H9 (cell line): ENCODE measurements around the gene RAB3C. TPM values are rescaled to one million over a fixed set of nuclear protein-coding genes. Genes with fewer than 3 reads are reported as not detected.

Source experiments
- DNase-seq: peaks from one replicate; pipeline ENCODE4 v3.0.0-alpha.2; 2017
- H2AFZ ChIP-seq: one replicate; pipeline ENCODE4 v1.6.1; 2013; ENCODE audit warnings: mild to moderate bottlenecking, low read length, control low read depth, moderate library complexity
- H2AK5ac ChIP-seq: 2 replicates; pipeline ENCODE4 v1.6.1; 2013; ENCODE audit warnings: low read length, control low read depth, mixed read lengths; ENCODE audit not compliant: insufficient read length
- H2BK120ac ChIP-seq: one replicate; pipeline ENCODE4 v1.6.1; 2013; ENCODE audit warnings: low read depth, mild to moderate bottlenecking, low read length, control low read depth, inconsistent platforms; ENCODE audit not compliant: poor library complexity, severe bottlenecking
- H2BK12ac ChIP-seq: 2 replicates; pipeline ENCODE4 v1.6.1; 2013; ENCODE audit warnings: low read length, control low read depth, mixed read lengths, low read depth; ENCODE audit not compliant: insufficient read length
- H2BK15ac ChIP-seq: 2 replicates; pipeline ENCODE4 v1.6.1; 2013; ENCODE audit warnings: low read depth, low read length, control low read depth
- H2BK20ac ChIP-seq: one replicate; pipeline ENCODE4 v1.6.1; 2013; ENCODE audit warnings: low read depth, mild to moderate bottlenecking, low read length, control low read depth, inconsistent platforms; ENCODE audit not compliant: poor library complexity, severe bottlenecking
- H2BK5ac ChIP-seq: 2 replicates; pipeline ENCODE4 v1.6.1; 2013; ENCODE audit warnings: low read length, control low read depth, mixed read lengths; ENCODE audit not compliant: insufficient read length
- H3K14ac ChIP-seq: 2 replicates; pipeline ENCODE4 v1.6.1; 2013; ENCODE audit warnings: low read length, control low read depth; ENCODE audit not compliant: insufficient read depth
- H3K18ac ChIP-seq: 2 replicates; pipeline ENCODE4 v1.6.1; 2013; ENCODE audit warnings: low read depth, mild to moderate bottlenecking, mixed read lengths, low read length, control low read depth; ENCODE audit not compliant: insufficient read length
- H3K23ac ChIP-seq: 2 replicates; pipeline ENCODE4 v1.6.1; 2013; ENCODE audit warnings: low read length, control low read depth, mixed read lengths, low read depth; ENCODE audit not compliant: insufficient read length
- H3K23me2 ChIP-seq: 2 replicates; pipeline ENCODE4 v1.6.1; 2013; ENCODE audit warnings: low read depth, mild to moderate bottlenecking, mixed read lengths, low read length, control low read depth; ENCODE audit not compliant: insufficient read length, poor library complexity, severe bottlenecking
- H3K27ac ChIP-seq: 2 replicates; pipeline ENCODE4 v1.5.1; 2013; ENCODE audit warnings: low read length, control low read depth, mixed read lengths, low read depth; ENCODE audit not compliant: insufficient read length
- H3K27me3 ChIP-seq: 2 replicates; pipeline ENCODE4 v1.6.1; 2013; ENCODE audit warnings: low read length, control low read depth, inconsistent platforms; ENCODE audit not compliant: insufficient read depth
- H3K4ac ChIP-seq: 2 replicates; pipeline ENCODE4 v1.6.1; 2013; ENCODE audit warnings: low read depth, mild to moderate bottlenecking, control low read depth, inconsistent platforms, low read length, moderate library complexity
- H3K4me1 ChIP-seq: 2 replicates; pipeline ENCODE4 v1.6.1; 2013; ENCODE audit warnings: low read length, control low read depth, inconsistent platforms; ENCODE audit not compliant: insufficient read depth
- H3K4me2 ChIP-seq: 2 replicates; pipeline ENCODE4 v1.6.1; 2013; ENCODE audit warnings: low read length, control low read depth, mixed read lengths; ENCODE audit not compliant: insufficient read length, insufficient read depth
- H3K56ac ChIP-seq: 2 replicates; pipeline ENCODE4 v1.6.1; 2013; ENCODE audit warnings: low read depth, mild to moderate bottlenecking, mixed read lengths, low read length, control low read depth; ENCODE audit not compliant: insufficient read length
- H3K79me1 ChIP-seq: 2 replicates; pipeline ENCODE4 v1.6.1; 2013; ENCODE audit warnings: low read depth, mild to moderate bottlenecking, moderate library complexity, low read length, control low read depth, inconsistent platforms; ENCODE audit not compliant: insufficient read depth, poor library complexity, severe bottlenecking
- H3K79me2 ChIP-seq: 2 replicates; pipeline ENCODE4 v1.6.1; 2013; ENCODE audit warnings: low read length, control low read depth, inconsistent platforms; ENCODE audit not compliant: insufficient read depth
- H3K9ac ChIP-seq: 2 replicates; pipeline ENCODE4 v1.6.1; 2013; ENCODE audit warnings: low read length, control low read depth, mixed read lengths; ENCODE audit not compliant: insufficient read length; ENCODE audit errors: extremely low read depth
- H3K9me3 ChIP-seq: one replicate; pipeline ENCODE4 v1.6.1; 2013; ENCODE audit warnings: low read depth, low read length, inconsistent platforms; ENCODE audit not compliant: control insufficient read depth
- H3T11ph ChIP-seq: one replicate; pipeline ENCODE4 v1.6.1; 2013; ENCODE audit warnings: mild to moderate bottlenecking, low read length, control low read depth, inconsistent platforms
- H4K20me1 ChIP-seq: one replicate; pipeline ENCODE4 v1.6.1; 2013; ENCODE audit not compliant: control insufficient read depth, insufficient read length, insufficient read depth
- H4K5ac ChIP-seq: 2 replicates; pipeline ENCODE4 v1.6.1; 2013; ENCODE audit warnings: low read depth, mild to moderate bottlenecking, mixed read lengths, low read length, control low read depth; ENCODE audit not compliant: insufficient read length
- H4K8ac ChIP-seq: replicated peaks from 2 replicates; pipeline ENCODE4 v1.6.1; 2013; ENCODE audit warnings: low read length, control low read depth, mixed read lengths, low read depth; ENCODE audit not compliant: insufficient read length
- H4K91ac ChIP-seq: 2 replicates; pipeline ENCODE4 v1.6.1; 2013; ENCODE audit warnings: low read depth, mild to moderate bottlenecking, moderate library complexity, mixed read lengths, low read length, control low read depth; ENCODE audit not compliant: insufficient read length
- H3K27ac Mint-ChIP-seq, 3 experiments: 2 replicates in 2 of 3; 3 replicates in 1 of 3; pipeline ENCODE4 v1.8.0; 2020 to 2021; ENCODE audit warnings: mixed read lengths in 3 of 3, mild to moderate bottlenecking in 1 of 3, moderate library complexity in 1 of 3
- H3K27me3 Mint-ChIP-seq: 2 replicates; pipeline ENCODE4 v1.8.0; 2021; ENCODE audit warnings: low read depth, mild to moderate bottlenecking, moderate library complexity, mixed read lengths
- H3K36me3 Mint-ChIP-seq, 3 experiments: 2 replicates in 2 of 3; 3 replicates in 1 of 3; pipeline ENCODE4 v1.8.0; 2020 to 2021; ENCODE audit warnings: low read depth in 3 of 3, mixed read lengths in 3 of 3; ENCODE audit not compliant: insufficient read depth in 1 of 3
- H3K4me1 Mint-ChIP-seq, 2 experiments: 2 replicates each; pipeline ENCODE4 v1.8.0; 2020; ENCODE audit warnings: mixed read lengths in 2 of 2
- H3K4me3 Mint-ChIP-seq, 2 experiments: 2 replicates in 1 of 2; 3 replicates in 1 of 2; pipeline ENCODE4 v1.8.0; 2020 to 2021; ENCODE audit warnings: mild to moderate bottlenecking in 2 of 2, mixed read lengths in 2 of 2, moderate library complexity in 1 of 2
- H3K9me3 Mint-ChIP-seq, 2 experiments: 2 replicates in 1 of 2; 3 replicates in 1 of 2; pipeline ENCODE4 v1.8.0; 2020; ENCODE audit warnings: mild to moderate bottlenecking in 2 of 2, mixed read lengths in 2 of 2, moderate library complexity in 1 of 2
- CTCF ChIP-seq: fragments of 200-600 bp; sonication (generic); conservative IDR thresholded peaks from 3 replicates; pipeline ENCODE4 v1.8.0; 2021; ENCODE audit warnings: antibody characterized with exemption, mild to moderate bottlenecking
- whole genome bisulfite sequencing: extraction: QIAGEN DNeasy Blood & Tissue Kit; methylation state at CpG from one replicate; pipeline ENCODE4 v1.1.7; 2013; ENCODE audit warnings: missing lambda C conversion rate, low lambda C conversion rate, mixed read lengths; ENCODE audit not compliant: insufficient read length; ENCODE audit errors: extremely low coverage; 5-methylcytosine and 5-hydroxymethylcytosine counted together
- total RNA-seq: library from RNA; stranded (reverse); gene quantifications from 2 replicates; pipeline ENCODE4 v1.2.1, GENCODE V29; 2021

The RAB3C gene
- total RNA-seq, 1 experiment from 2014 or later = 16.3 TPM

- H2AK5ac ChIP-seq = no peak overlapping the region
- H3K4ac ChIP-seq = no peak overlapping the region
- no peak for TF ChIP-seq CTCF
- H2AFZ ChIP-seq = no peak overlapping the region
- no peak for DNase-seq
- no peak overlapping the region for H2BK20ac ChIP-seq
- Mint-ChIP-seq H3K9me3 (peaks cover 0 to 2% of the 10 kb centered on the region in 2 experiments; a peak in 2 of 5 replicates), H3K4me1 (no peaks in the 10 kb centered on the region), H3K27me3 (no peaks in the 10 kb centered on the region), H3K27ac (no peak overlapping the region), H3K36me3 (no peaks in the 10 kb centered on the region; a peak in 1 of 7 replicates), H3K4me3 (no peak overlapping the region)
- H2BK12ac ChIP-seq = no peak overlapping the region
- no peaks in the 10 kb centered on the region for H3K27me3 ChIP-seq
- H3K79me1 ChIP-seq = no peaks in the 10 kb centered on the region
- H4K20me1 ChIP-seq = no peaks in the 10 kb centered on the region
- H3K56ac ChIP-seq = no peak overlapping the region
- no peak overlapping the region for H3T11ph ChIP-seq
- H4K8ac ChIP-seq = no peak overlapping the region
- no peak overlapping the region for H4K91ac ChIP-seq
- no peak overlapping the region for H3K14ac ChIP-seq
- no peak overlapping the region for H4K5ac ChIP-seq
- no peak overlapping the region for H3K23ac ChIP-seq
- H3K9me3 ChIP-seq = no peaks in the 10 kb centered on the region
- no CpG with 5 or more reads among the region's 3 CpGs for WGBS
- H3K79me2 ChIP-seq = no peaks in the 10 kb centered on the region
- no peak overlapping the region for H2BK120ac ChIP-seq
- no peak overlapping the region for H2BK5ac ChIP-seq
- no peak overlapping the region for H3K18ac ChIP-seq
- no peaks in the 10 kb centered on the region for H3K4me1 ChIP-seq
- H3K9ac ChIP-seq = no peak overlapping the region
- H3K23me2 ChIP-seq = no peaks in the 10 kb centered on the region
- H3K4me2 ChIP-seq = no peak overlapping the region
- H3K27ac ChIP-seq = no peak overlapping the region
- H2BK15ac ChIP-seq = no peak overlapping the region
Measured at GRCh38 chr5:58836351-58836750, 253.5 kb downstream of the RAB3C start.
